ENCODE results near the gene TMEM63A. TPM values are rescaled to one million over a fixed set of nuclear protein-coding genes. Genes with fewer than 3 reads are reported as not detected.

TMEM63A gene
- total RNA-seq, 1 experiment from 2014 or later = 91.7 TPM

GRCh38 chr1:225851805-225852204, 30.4 kb downstream of the TMEM63A start:
- Mint-ChIP-seq H3K27me3 (ENCODE audit: low read depth) (peaks cover 3% of the 10 kb centered on the region; the same call in 1 of the 2 replicates), H3K36me3 (peaks cover 89% of the 10 kb centered on the region), H3K4me3 (no peak overlapping the region), H3K9me3 (peaks cover 18% of the 10 kb centered on the region), H3K4me1 (no peaks in the 10 kb centered on the region), H3K27ac (no peak overlapping the region)
- ChIA-PET CTCF (no interaction called here), POLR2A (no interaction called here)
- no peak for ATAC-seq
- no peak for DNase-seq (ENCODE audit: low spot score)
- no peak for TF ChIP-seq AFF4 (CRISPR knock-in tag; IDR thresholded peaks at IDR 0.05; ENCODE audit: borderline replicate concordance)
- no peak for TF ChIP-seq RORB (CRISPR knock-in tag; IDR thresholded peaks at IDR 0.05)
- TF ChIP-seq E2F4 (CRISPR knock-in tag; IDR thresholded peaks at IDR 0.05; ENCODE audit: borderline replicate concordance, low read depth) = no peak
- no peak for TF ChIP-seq ZBTB43 (CRISPR knock-in tag; IDR thresholded peaks at IDR 0.05)
- no peak for TF ChIP-seq MXD4 (CRISPR knock-in tag; IDR thresholded peaks at IDR 0.05; ENCODE audit: borderline replicate concordance)
- no peak for TF ChIP-seq PREB (CRISPR knock-in tag; IDR thresholded peaks at IDR 0.05; ENCODE audit: borderline replicate concordance)
- no peak for TF ChIP-seq CDX4 (CRISPR knock-in tag; IDR thresholded peaks at IDR 0.05; ENCODE audit: borderline replicate concordance)
- no peak for TF ChIP-seq ZNF219 (CRISPR knock-in tag; IDR thresholded peaks at IDR 0.05; ENCODE audit: borderline replicate concordance)
- TF ChIP-seq ZNF281 (CRISPR knock-in tag; IDR thresholded peaks at IDR 0.05) = no peak
- no peak for TF ChIP-seq NFYB (CRISPR knock-in tag; conservative IDR thresholded peaks at IDR 0.05; ENCODE audit: low read depth)
- TF ChIP-seq ETV6 (CRISPR knock-in tag; IDR thresholded peaks at IDR 0.05) = no peak
- TF ChIP-seq ELF4 (CRISPR knock-in tag; IDR thresholded peaks at IDR 0.05; ENCODE audit: low read depth) = no peak
- no peak for TF ChIP-seq ZNF425 (CRISPR knock-in tag; conservative IDR thresholded peaks at IDR 0.05)
- TF ChIP-seq STAT6 (CRISPR knock-in tag; conservative IDR thresholded peaks at IDR 0.05; ENCODE audit: low read depth) = no peak
- no peak for TF ChIP-seq ERG (CRISPR knock-in tag; IDR thresholded peaks at IDR 0.05)
